Keratinocyte (primary cell): ENCODE measurements around the gene DBP. TPM values are rescaled to one million over a fixed set of nuclear protein-coding genes. Genes with fewer than 3 reads are reported as not detected.

Source experiments
- DNase-seq: peaks from one replicate; pipeline ENCODE4 v3.0.0-alpha.2; 2011; ENCODE audit warnings: low read depth, missing footprints, low spot score
- FAIRE-seq: peaks from 2 replicates; lab custom pipeline; 2011; peaks lifted over from hg19 to GRCh38; lab: Jason Lieb, UNC
- H2AFZ ChIP-seq: 2 replicates; pipeline ENCODE4 v1.6.0; 2012; ENCODE audit warnings: low read length, control low read depth, inconsistent platforms; ENCODE audit not compliant: control insufficient read depth
- H3K27ac ChIP-seq: 2 replicates; pipeline ENCODE4 v1.5.1; 2011; ENCODE audit warnings: low read length; ENCODE audit not compliant: control insufficient read depth, insufficient read depth
- H3K27me3 ChIP-seq: 3 replicates; pipeline ENCODE4 v1.6.0; 2011; ENCODE audit warnings: low read length; ENCODE audit not compliant: control insufficient read depth, insufficient read depth; ENCODE audit errors: extremely low read depth
- H3K36me3 ChIP-seq, 2 experiments: 2 replicates in 1 of 2; 3 replicates in 1 of 2; pipeline ENCODE4 v1.5.1; 2011; ENCODE audit warnings: low read length in 2 of 2, mild to moderate bottlenecking in 1 of 2; ENCODE audit not compliant: control insufficient read depth in 2 of 2, insufficient read depth in 2 of 2; ENCODE audit errors: extremely low read depth in 1 of 2
- H3K4me1 ChIP-seq: 3 replicates; pipeline ENCODE4 v1.5.1; 2011; ENCODE audit warnings: low read length; ENCODE audit not compliant: control insufficient read depth, insufficient read depth; ENCODE audit errors: extremely low read depth
- H3K4me2 ChIP-seq: 3 replicates; pipeline ENCODE4 v1.6.0; 2011; ENCODE audit warnings: low read depth, low read length; ENCODE audit not compliant: control insufficient read depth, insufficient read depth; ENCODE audit errors: extremely low read depth
- H3K4me3 ChIP-seq, 3 experiments: fragments of 200-600 bp in 1 of 3; sonication (generic) in 1 of 3; 2 replicates in 2 of 3; 3 replicates in 1 of 3; pipeline ENCODE4 v1.5.1; 2011 to 2016; ENCODE audit warnings: low read length in 3 of 3, mild to moderate bottlenecking in 3 of 3, control low read depth in 2 of 3, inconsistent platforms in 1 of 3, low read depth in 1 of 3, mixed read lengths in 1 of 3, mixed run types in 1 of 3, moderate library complexity in 1 of 3; ENCODE audit not compliant: control insufficient read depth in 2 of 3, insufficient read depth in 2 of 3; ENCODE audit errors: extremely low read depth in 1 of 3
- H3K79me2 ChIP-seq: 2 replicates; pipeline ENCODE4 v1.6.0; 2012; ENCODE audit warnings: low read length; ENCODE audit not compliant: control insufficient read depth, insufficient read depth
- H3K9ac ChIP-seq: 3 replicates; pipeline ENCODE4 v1.6.0; 2011; ENCODE audit warnings: low read length; ENCODE audit not compliant: control insufficient read depth, insufficient read depth; ENCODE audit errors: extremely low read depth
- H3K9me1 ChIP-seq: 3 replicates; pipeline ENCODE4 v1.6.0; 2011; ENCODE audit warnings: low read length; ENCODE audit not compliant: control insufficient read depth, insufficient read depth; ENCODE audit errors: extremely low read depth
- H3K9me3 ChIP-seq: 2 replicates; pipeline ENCODE4 v1.5.1; 2012; ENCODE audit warnings: low read depth, low read length; ENCODE audit not compliant: control insufficient read depth
- H4K20me1 ChIP-seq: 3 replicates; pipeline ENCODE4 v1.6.0; 2011; ENCODE audit warnings: low read length; ENCODE audit not compliant: control insufficient read depth, insufficient read depth; ENCODE audit errors: extremely low read depth
- EZH2 ChIP-seq: IDR thresholded peaks from one replicate; pipeline ENCODE4 v1.6.1; 2012; ENCODE audit warnings: inconsistent platforms, mild to moderate bottlenecking, low read length, moderate library complexity
- dilution Hi-C: fragments of 300-500 bp; cut with MboI; formaldehyde crosslinking; loops from one replicate; pipeline ENCODE4 v1.7.0; 2020; ENCODE audit warnings: low sequenced_read_pairs; ENCODE audit not compliant: extremely low pct_ligation_motif_present
- polyA plus RNA-seq, 5 experiments: library from polyadenylated mRNA; depleted of rRNA in 3 of 5; stranded (reverse) in 3 of 5; stranded (forward) in 1 of 5; unstranded in 1 of 5; fragments of >200 nt; gene quantifications; 1 replicate in 1 of 5; 2 replicates in 3 of 5; 3 replicates in 1 of 5; pipeline versions ENCODE4 v1.2.1 to v1.2.3, GENCODE V29; 2011 to 2012; ENCODE audit warnings: missing spikeins in 2 of 5, low read depth in 1 of 5, low replicate concordance in 1 of 5
- TF ChIP-seq, protein P1 (sequence below), 3 experiments: IDR thresholded peaks in 1 of 3; conservative IDR thresholded peaks in 1 of 3; optimal IDR thresholded peaks in 1 of 3; 2 replicates in 2 of 3; 3 replicates in 1 of 3; pipeline versions ENCODE3 to v1.5.1; 2011; ENCODE audit warnings: low read length in 3 of 3, mild to moderate bottlenecking in 3 of 3, moderate library complexity in 2 of 3, control low read depth in 1 of 3, inconsistent platforms in 1 of 3; ENCODE audit not compliant: insufficient read depth in 2 of 3; ENCODE audit errors: extremely low read depth in 1 of 3

DBP gene
- polyA plus RNA-seq, 1 donor (not counting 4 experiments of a cell fraction or from before 2014, with no cell fraction given): 1.0 TPM

DNA sequence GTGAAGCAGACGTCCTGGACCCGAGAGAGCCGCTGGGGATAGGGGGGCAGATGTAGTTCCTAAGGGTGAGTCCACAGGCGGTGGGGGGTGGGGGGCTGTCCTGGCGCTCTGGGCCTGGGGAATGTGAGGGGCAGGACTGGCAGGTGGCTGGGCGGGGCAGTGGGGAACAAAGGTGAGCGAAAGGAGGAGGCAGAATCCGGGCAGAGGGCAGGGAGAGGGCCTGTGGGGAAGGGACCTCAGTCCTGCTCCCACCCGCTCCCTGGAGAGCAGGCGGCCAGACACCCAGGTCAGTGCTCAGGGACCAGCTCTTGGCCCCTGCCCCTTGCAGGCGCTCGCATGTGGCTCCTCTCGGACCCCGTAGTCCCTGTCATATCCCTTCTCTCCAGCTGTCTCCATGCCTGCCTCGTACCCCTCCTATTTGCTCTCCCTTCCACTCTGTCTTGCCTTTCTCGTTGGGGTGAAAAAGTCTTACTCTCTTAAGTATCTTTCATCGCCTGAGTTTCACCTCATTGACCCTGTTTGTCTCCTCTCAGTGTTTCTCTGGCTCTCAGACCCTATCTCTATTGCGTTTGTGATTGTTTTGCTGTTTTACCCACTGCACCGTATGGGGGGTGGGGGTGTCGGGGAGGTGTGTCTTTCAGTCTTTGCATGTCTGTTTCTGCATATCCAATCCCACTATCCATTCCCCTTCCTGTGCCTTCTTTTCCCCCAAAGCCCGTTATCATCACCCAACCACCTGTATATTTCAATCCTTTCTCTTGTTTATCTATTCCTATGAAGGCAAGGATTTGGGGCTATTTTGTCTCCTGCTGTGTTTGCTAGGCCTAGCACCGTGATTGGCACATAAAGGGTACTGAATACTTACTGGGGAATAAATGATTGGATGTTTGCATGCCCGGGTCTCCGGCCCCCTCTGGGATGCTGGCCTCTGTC is 12.1 kb downstream of the DBP start:
- Histone ChIP-seq H3K36me3 (peaks cover 1 to 4% of the 10 kb centered on the region in 2 experiments), H3K27me3 (no peaks in the 10 kb centered on the region), H3K4me1 (peaks cover 18% of the 10 kb centered on the region), H4K20me1 (no peaks in the 10 kb centered on the region), H3K9ac (peak overlapping the region; percentile 67), H3K27ac (peak overlapping the region; percentile 47), H2AFZ (no peak overlapping the region), H3K4me2 (peak overlapping the region; percentile 75), H3K79me2 (peaks cover 3% of the 10 kb centered on the region), H3K9me1 (no peaks in the 10 kb centered on the region), H3K9me3 (no peaks in the 10 kb centered on the region), H3K4me3 (peak overlapping the region in 2 of 3 experiments; percentile 34 to 73)
- DNase-seq (no peak), FAIRE-seq (no peak)
- TF ChIP-seq, protein P1, sequence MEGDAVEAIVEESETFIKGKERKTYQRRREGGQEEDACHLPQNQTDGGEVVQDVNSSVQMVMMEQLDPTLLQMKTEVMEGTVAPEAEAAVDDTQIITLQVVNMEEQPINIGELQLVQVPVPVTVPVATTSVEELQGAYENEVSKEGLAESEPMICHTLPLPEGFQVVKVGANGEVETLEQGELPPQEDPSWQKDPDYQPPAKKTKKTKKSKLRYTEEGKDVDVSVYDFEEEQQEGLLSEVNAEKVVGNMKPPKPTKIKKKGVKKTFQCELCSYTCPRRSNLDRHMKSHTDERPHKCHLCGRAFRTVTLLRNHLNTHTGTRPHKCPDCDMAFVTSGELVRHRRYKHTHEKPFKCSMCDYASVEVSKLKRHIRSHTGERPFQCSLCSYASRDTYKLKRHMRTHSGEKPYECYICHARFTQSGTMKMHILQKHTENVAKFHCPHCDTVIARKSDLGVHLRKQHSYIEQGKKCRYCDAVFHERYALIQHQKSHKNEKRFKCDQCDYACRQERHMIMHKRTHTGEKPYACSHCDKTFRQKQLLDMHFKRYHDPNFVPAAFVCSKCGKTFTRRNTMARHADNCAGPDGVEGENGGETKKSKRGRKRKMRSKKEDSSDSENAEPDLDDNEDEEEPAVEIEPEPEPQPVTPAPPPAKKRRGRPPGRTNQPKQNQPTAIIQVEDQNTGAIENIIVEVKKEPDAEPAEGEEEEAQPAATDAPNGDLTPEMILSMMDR (optimal IDR thresholded peaks at IDR 0.05 in 1 of 3, IDR thresholded peaks at IDR 0.05 in 1 of 3, conservative IDR thresholded peaks at IDR 0.05 in 1 of 3; ENCODE audit: extremely low read depth in 1 of 3, insufficient read depth in 2 of 3, low read length in 3 of 3): no peak
- no peak for TF ChIP-seq EZH2
- dilution Hi-C loops: no loop called here

DNA sequence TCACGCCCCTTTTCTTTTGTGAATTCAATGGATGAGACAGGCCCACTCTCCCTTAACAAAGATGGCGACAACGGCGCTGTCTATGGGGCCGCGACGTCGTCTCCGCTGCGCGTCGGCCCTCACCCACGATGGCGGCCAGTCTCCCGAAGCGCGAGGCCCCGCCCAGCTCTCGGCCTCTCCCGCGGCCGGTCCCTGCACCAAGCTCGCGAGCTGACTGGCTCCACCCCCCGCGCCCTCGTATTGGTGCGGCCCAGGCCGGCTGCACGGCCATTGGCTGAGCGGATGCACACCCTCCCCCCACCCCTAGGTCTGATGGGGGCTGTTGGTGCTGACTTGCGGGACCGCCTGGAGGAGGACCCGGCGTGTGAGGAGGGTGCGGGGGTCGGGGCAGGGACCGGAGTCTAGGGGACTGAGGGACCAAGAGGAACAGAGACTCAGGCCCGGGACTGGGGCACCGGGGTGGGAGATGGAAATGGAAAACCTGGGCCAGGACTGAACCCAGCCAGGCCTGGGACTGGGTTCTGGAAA is 13.0 kb downstream of the DBP start:
- H3K36me3 ChIP-seq: peaks cover 1 to 4% of the 10 kb centered on the region in 2 experiments
- no peaks in the 10 kb centered on the region for H4K20me1 ChIP-seq
- peak overlapping the region; percentile 98 for H3K4me2 ChIP-seq
- DNase-seq (no peak), FAIRE-seq (no peak)
- peak overlapping the region; percentile 78 for H3K27ac ChIP-seq
- TF ChIP-seq, protein P1 (optimal IDR thresholded peaks at IDR 0.05 in 1 of 3, IDR thresholded peaks at IDR 0.05 in 1 of 3, conservative IDR thresholded peaks at IDR 0.05 in 1 of 3; ENCODE audit: extremely low read depth in 1 of 3, insufficient read depth in 2 of 3, low read length in 3 of 3): no peak
- no peak for TF ChIP-seq EZH2
- H2AFZ ChIP-seq: peak overlapping the region; percentile 93
- H3K9ac ChIP-seq: peak overlapping the region; percentile 78
- H3K4me1 ChIP-seq: peaks cover 23% of the 10 kb centered on the region
- H3K4me3 ChIP-seq: peak overlapping the region; percentile 34 to 73 (median 66)
- no peaks in the 10 kb centered on the region for H3K9me1 ChIP-seq
- no peaks in the 10 kb centered on the region for H3K27me3 ChIP-seq
- dilution Hi-C loops: no loop called here
- H3K9me3 ChIP-seq: no peaks in the 10 kb centered on the region
- peaks cover 3% of the 10 kb centered on the region for H3K79me2 ChIP-seq
